HepG2 (cell line): ENCODE data around the gene HMHB1.
"Not testable (repeated sequence)": the region's sequence is repeated elsewhere in the genome, so short reads cannot be mapped to it uniquely, and the experiment has no call there.

ENCODE experiments used
- EP300 ChIP-seq, 3 experiments: sonication (generic) in 1 of 3; formaldehyde crosslinking in 1 of 3; IDR thresholded peaks; 2 replicates each; pipeline versions ENCODE4 v1.5.1 to v1.6.1; 2011 to 2020; ENCODE audit warnings: low read depth in 2 of 3, low read length in 2 of 3, borderline replicate concordance in 1 of 3, improper control_type of control experiment in 1 of 3, mild to moderate bottlenecking in 1 of 3, missing genetic modification reagents in 1 of 3, moderate library complexity in 1 of 3
- GMEB1 ChIP-seq: sonication (generic); formaldehyde crosslinking; IDR thresholded peaks from 2 replicates; pipeline ENCODE4 v1.5.1; 2020; ENCODE audit warnings: missing genetic modification reagents, mild to moderate bottlenecking, borderline replicate concordance
- KAT2B ChIP-seq: fragments of 150-350 bp; IDR thresholded peaks from 2 replicates; pipeline ENCODE4 v1.6.1; 2014; ENCODE audit warnings: low read depth, low read length, borderline replicate concordance
- MIXL1 ChIP-seq: IDR thresholded peaks from 2 replicates; pipeline ENCODE4 v1.6.1; 2016
- POLR2A ChIP-seq, 2 experiments: IDR thresholded peaks; 2 replicates each; pipeline ENCODE4 v1.6.1; 2011; ENCODE audit warnings: low read depth in 2 of 2, low read length in 2 of 2, mild to moderate bottlenecking in 1 of 2, moderate library complexity in 1 of 2; ENCODE audit not compliant: insufficient read depth in 1 of 2
- YY1 ChIP-seq: IDR thresholded peaks from 2 replicates; pipeline ENCODE4 v1.6.1; 2011; ENCODE audit warnings: low read length, low read depth, moderate library complexity, mild to moderate bottlenecking; ENCODE audit not compliant: insufficient read depth, insufficient replicate concordance

GRCh38 chr5:143816370-143816769 is 4.4 kb downstream of the HMHB1 start:
- not testable (repeated sequence) for TF ChIP-seq KAT2B; POLR2A (IDR thresholded peaks at IDR 0.05; ENCODE audit: insufficient read depth in 1 of 2, low read depth in 2 of 2, low read length in 2 of 2); MIXL1; EP300 (IDR thresholded peaks at IDR 0.05; ENCODE audit: low read depth in 2 of 2, low read length in 2 of 2); EP300 (CRISPR knock-in tag; IDR thresholded peaks at IDR 0.05; ENCODE audit: borderline replicate concordance); GMEB1 (CRISPR knock-in tag); YY1
